Effector memory CD8-positive, alpha-beta T cell (primary cell): Measurements from ENCODE around the gene SETD6.

Experiments used
- ATAC-seq: fragments of 150-1000 bp; cut with Tn5 transposase; replicated peaks from 2 replicates; pipeline ENCODE4 v1.10.0; 2021; ENCODE audit warnings: mild to moderate bottlenecking, moderate library complexity
- DNase-seq, 3 experiments: peaks; one replicate each; pipeline ENCODE4 v3.0.0; 2021
- H3K27ac Mint-ChIP-seq, 2 donors: one replicate each; pipeline ENCODE4 v1.8.0; 2022; ENCODE audit warnings: mild to moderate bottlenecking in 2 of 2, mixed read lengths in 2 of 2, moderate library complexity in 2 of 2
- H3K27me3 Mint-ChIP-seq, 2 donors: one replicate each; pipeline ENCODE4 v1.8.0; 2022; ENCODE audit warnings: mixed read lengths in 2 of 2
- H3K36me3 Mint-ChIP-seq: one replicate; pipeline ENCODE4 v1.8.0; 2022; ENCODE audit warnings: mild to moderate bottlenecking, moderate library complexity, mixed read lengths; ENCODE audit not compliant: insufficient read depth
- H3K4me1 Mint-ChIP-seq, 2 donors: one replicate each; pipeline ENCODE4 v1.8.0; 2022; ENCODE audit warnings: low read depth in 2 of 2, mixed read lengths in 2 of 2
- H3K4me3 Mint-ChIP-seq, 2 donors: one replicate each; pipeline ENCODE4 v1.8.0; 2022; ENCODE audit warnings: mild to moderate bottlenecking in 2 of 2, mixed read lengths in 2 of 2, moderate library complexity in 2 of 2
- H3K9me3 Mint-ChIP-seq, 2 donors: one replicate each; pipeline ENCODE4 v1.8.0; 2022; ENCODE audit warnings: mixed read lengths in 2 of 2

Gene SETD6

GRCh38 chr16:58507195-58507962, 7.9 kb upstream of the SETD6 start:
- no peak overlapping the region for H3K4me3 Mint-ChIP-seq
- H3K27me3 Mint-ChIP-seq = peaks cover 9 to 19% of the 10 kb centered on the region in 2 donors
- DNase-seq (no peak), ATAC-seq (no peak)
- H3K27ac Mint-ChIP-seq = peak overlapping the region; percentile 29 to 68
- peaks cover 5 to 12% of the 10 kb centered on the region in 2 donors for H3K4me1 Mint-ChIP-seq
- H3K36me3 Mint-ChIP-seq = peaks cover 2% of the 10 kb centered on the region
- no peaks in the 10 kb centered on the region for H3K9me3 Mint-ChIP-seq

- peaks cover 2% of the 10 kb centered on the region for H3K36me3 Mint-ChIP-seq
- no peak for ATAC-seq
These were observed 7.2 kb upstream of the SETD6 start for GRCh38 chr16:58507963-58508670.

GRCh38 chr16:58508671-58509251, 6.6 kb upstream of the SETD6 start:
- Mint-ChIP-seq H3K9me3 (no peaks in the 10 kb centered on the region), H3K4me1 (peaks cover 5 to 12% of the 10 kb centered on the region in 2 donors), H3K27me3 (peaks cover 0 to 6% of the 10 kb centered on the region in 2 donors), H3K36me3 (peaks cover 2% of the 10 kb centered on the region), H3K27ac (no peak overlapping the region), H3K4me3 (no peak overlapping the region)
- no peak for DNase-seq
- ATAC-seq = no peak

More at GRCh38 chr16:58507963-58508670, 7.2 kb upstream of the SETD6 start:
- H3K9me3 Mint-ChIP-seq = no peaks in the 10 kb centered on the region
- peaks cover 1 to 12% of the 10 kb centered on the region in 2 donors for H3K27me3 Mint-ChIP-seq
- peaks cover 5 to 12% of the 10 kb centered on the region in 2 donors for H3K4me1 Mint-ChIP-seq
- H3K4me3 Mint-ChIP-seq = no peak overlapping the region
- no peak overlapping the region for H3K27ac Mint-ChIP-seq
- no peak for DNase-seq

- Mint-ChIP-seq H3K4me1 (peaks cover 5 to 12% of the 10 kb centered on the region in 2 donors), H3K4me3 (no peak overlapping the region), H3K36me3 (peaks cover 2% of the 10 kb centered on the region), H3K27me3 (no peaks in the 10 kb centered on the region), H3K9me3 (no peaks in the 10 kb centered on the region), H3K27ac (no peak overlapping the region)
- DNase-seq (no peak), ATAC-seq (no peak)
These were observed 5.8 kb upstream of the SETD6 start for GRCh38 chr16:58509256-58510096.

GRCh38 chr16:58510097-58510775, 5.1 kb upstream of the SETD6 start:
- Mint-ChIP-seq H3K27me3 (no peaks in the 10 kb centered on the region), H3K9me3 (no peaks in the 10 kb centered on the region), H3K4me1 (peaks cover 11 to 18% of the 10 kb centered on the region in 2 donors), H3K27ac (no peak overlapping the region), H3K36me3 (peaks cover 3% of the 10 kb centered on the region), H3K4me3 (no peak overlapping the region)
- no peak for ATAC-seq
- no peak for DNase-seq

GRCh38 chr16:58510776-58511628, 4.3 kb upstream of the SETD6 start:
- H3K4me3 Mint-ChIP-seq = no peak overlapping the region
- no peaks in the 10 kb centered on the region for H3K27me3 Mint-ChIP-seq
- peaks cover 11 to 18% of the 10 kb centered on the region in 2 donors for H3K4me1 Mint-ChIP-seq
- H3K27ac Mint-ChIP-seq = no peak overlapping the region
- H3K9me3 Mint-ChIP-seq = no peaks in the 10 kb centered on the region
- peaks cover 8% of the 10 kb centered on the region for H3K36me3 Mint-ChIP-seq
- DNase-seq (no peak), ATAC-seq (no peak)

- DNase-seq (peak; percentile 76 to 78 (median 77)), ATAC-seq (peak; percentile 40)
- peaks cover 8% of the 10 kb centered on the region for H3K36me3 Mint-ChIP-seq
- H3K4me1 Mint-ChIP-seq = peaks cover 20 to 22% of the 10 kb centered on the region in 2 donors
- H3K9me3 Mint-ChIP-seq = no peaks in the 10 kb centered on the region
- H3K27ac Mint-ChIP-seq = peak overlapping the region in 1 of 2 donors; percentile 12
- no peaks in the 10 kb centered on the region for H3K27me3 Mint-ChIP-seq
- no peak overlapping the region for H3K4me3 Mint-ChIP-seq
These were observed 3.1 kb upstream of the SETD6 start for GRCh38 chr16:58511933-58512815.

GRCh38 chr16:58513874-58514273, 1.4 kb upstream of the SETD6 start:
- H3K4me3 Mint-ChIP-seq = peak overlapping the region in 1 of 2 donors; percentile 19
- no peak for ATAC-seq
- H3K9me3 Mint-ChIP-seq = no peaks in the 10 kb centered on the region
- DNase-seq = no peak
- H3K27me3 Mint-ChIP-seq = no peaks in the 10 kb centered on the region
- H3K4me1 Mint-ChIP-seq = peaks cover 24 to 26% of the 10 kb centered on the region in 2 donors
- H3K36me3 Mint-ChIP-seq = peaks cover 12% of the 10 kb centered on the region
- H3K27ac Mint-ChIP-seq = no peak overlapping the region

GRCh38 chr16:58515871-58516767, 802 bp downstream of the SETD6 start:
- DNase-seq = peak in 2 of 3 experiments; percentile 31 to 35
- Mint-ChIP-seq H3K4me3 (peak overlapping the region; percentile 84 to 91), H3K9me3 (no peaks in the 10 kb centered on the region), H3K27me3 (no peaks in the 10 kb centered on the region), H3K27ac (peak overlapping the region; percentile 59 to 76), H3K4me1 (peaks cover 24 to 26% of the 10 kb centered on the region in 2 donors), H3K36me3 (peaks cover 33% of the 10 kb centered on the region)
- peak; percentile 73 for ATAC-seq

GRCh38 chr16:58516768-58517107, 1.4 kb downstream of the SETD6 start:
- DNase-seq (no peak), ATAC-seq (no peak)
- Mint-ChIP-seq H3K9me3 (no peaks in the 10 kb centered on the region), H3K27me3 (no peaks in the 10 kb centered on the region), H3K27ac (no peak overlapping the region), H3K4me3 (peak overlapping the region; percentile 75 to 91), H3K4me1 (peaks cover 24 to 25% of the 10 kb centered on the region in 2 donors), H3K36me3 (peaks cover 39% of the 10 kb centered on the region)
